IMR-90 (cell line): ENCODE measurements around the gene KDM2A. TPM values are rescaled to one million over a fixed set of nuclear protein-coding genes. Genes with fewer than 3 reads are reported as not detected.

ENCODE experiments used
- ATAC-seq: fragments of 200-7000 bp; cut with Tn5 transposase; 2 replicates; pipeline ENCODE4 v1.9.1; 2020; ENCODE audit warnings: low read depth, mild to moderate bottlenecking, moderate library complexity
- BruUV-seq: library from RNA; stranded (reverse); fragments of 400-500 nt; replicated peaks from 2 replicates; lab custom pipeline; 2021; lab: Mats Ljungman, UMichigan
- CTCF ChIA-PET: fragments of 300-600 bp; formaldehyde crosslinking; extraction: SDS; loops from one replicate; lab custom pipeline; 2021; ENCODE audit warnings: antibody characterized with exemption; lab: Yijun Ruan, JAX
- POLR2A ChIA-PET: fragments of 300-600 bp; sonication (Branson Sonifier 250); formaldehyde crosslinking; loops from one replicate; lab custom pipeline; 2022; ENCODE audit warnings: antibody characterized with exemption; ENCODE audit not compliant: unreplicated experiment; lab: Charles Lee
- DNase-seq: peaks from one replicate; pipeline ENCODE4 v3.0.0; 2013
- H2AFZ ChIP-seq: replicated peaks from 2 replicates; pipeline ENCODE3; 2013; ENCODE audit warnings: low read length, mild to moderate bottlenecking; ENCODE audit not compliant: poor library complexity
- H2AK5ac ChIP-seq: 2 replicates; pipeline ENCODE4 v1.6.1; 2013; ENCODE audit warnings: low read depth, low read length, inconsistent platforms
- H2AK9ac ChIP-seq: replicated peaks from 2 replicates; pipeline ENCODE3; 2013; ENCODE audit warnings: mild to moderate bottlenecking, low read depth, low read length, moderate library complexity; ENCODE audit not compliant: poor library complexity
- H2BK120ac ChIP-seq: 2 replicates; pipeline ENCODE4 v1.6.1; 2013; ENCODE audit warnings: low read depth, low read length, inconsistent platforms
- H2BK15ac ChIP-seq: 3 replicates; pipeline ENCODE4 v1.6.1; 2013; ENCODE audit warnings: low read depth, low read length, inconsistent platforms
- H2BK20ac ChIP-seq: 2 replicates; pipeline ENCODE4 v1.6.1; 2013; ENCODE audit warnings: low read depth, mild to moderate bottlenecking, inconsistent platforms, low read length, moderate library complexity
- H2BK5ac ChIP-seq: 2 replicates; pipeline ENCODE4 v1.6.1; 2013; ENCODE audit warnings: mild to moderate bottlenecking, low read depth, low read length, inconsistent platforms; ENCODE audit not compliant: poor library complexity, severe bottlenecking
- H3K14ac ChIP-seq: replicated peaks from 2 replicates; pipeline ENCODE4 v1.6.1; 2013; ENCODE audit warnings: low read depth, low read length, inconsistent platforms
- H3K18ac ChIP-seq: 2 replicates; pipeline ENCODE4 v1.6.1; 2013; ENCODE audit warnings: low read depth, low read length, control low read depth
- H3K23ac ChIP-seq: 2 replicates; pipeline ENCODE4 v1.6.1; 2013; ENCODE audit warnings: low read depth, low read length, inconsistent platforms
- H3K27ac ChIP-seq: 2 replicates; pipeline ENCODE4 v1.5.1; 2013; ENCODE audit warnings: mild to moderate bottlenecking, control low read depth, low read length; ENCODE audit not compliant: insufficient read depth
- H3K27me3 ChIP-seq: 2 replicates; pipeline ENCODE4 v1.6.1; 2013; ENCODE audit warnings: low read length; ENCODE audit not compliant: control insufficient read depth, insufficient read depth
- H3K36me3 ChIP-seq: 2 replicates; pipeline ENCODE4 v1.6.1; 2013; ENCODE audit warnings: low read length, mixed read lengths; ENCODE audit not compliant: control insufficient read depth, insufficient read depth
- H3K4ac ChIP-seq: 2 replicates; pipeline ENCODE4 v1.6.1; 2013; ENCODE audit warnings: low read depth, low read length, inconsistent platforms
- H3K4me1 ChIP-seq: 2 replicates; pipeline ENCODE4 v1.6.1; 2013; ENCODE audit warnings: low read length, mixed read lengths; ENCODE audit not compliant: control insufficient read depth, insufficient read depth
- H3K4me2 ChIP-seq: 2 replicates; pipeline ENCODE4 v1.6.1; 2013; ENCODE audit warnings: low read depth, mild to moderate bottlenecking, control low read depth, low read length, moderate library complexity
- H3K4me3 ChIP-seq: 2 replicates; pipeline ENCODE4 v1.5.1; 2013; ENCODE audit warnings: low read depth, mild to moderate bottlenecking, control low read depth, low read length, moderate library complexity; ENCODE audit not compliant: insufficient read depth
- H3K56ac ChIP-seq: 2 replicates; pipeline ENCODE4 v1.6.1; 2013; ENCODE audit warnings: low read length, inconsistent platforms; ENCODE audit not compliant: insufficient read depth; ENCODE audit errors: extremely low read depth
- H3K79me1 ChIP-seq, 2 experiments: 2 replicates each; pipeline ENCODE4 v1.6.1; 2013; ENCODE audit warnings: low read length in 2 of 2, inconsistent platforms in 1 of 2, low read depth in 1 of 2
- H3K9ac ChIP-seq: 2 replicates; pipeline ENCODE4 v1.6.1; 2013; ENCODE audit warnings: low read depth, low read length, control low read depth
- H3K9me1 ChIP-seq: 2 replicates; pipeline ENCODE4 v1.6.1; 2013; ENCODE audit warnings: low read length, inconsistent platforms; ENCODE audit not compliant: insufficient read depth
- H3K9me3 ChIP-seq: 2 replicates; pipeline ENCODE4 v1.6.1; 2013; ENCODE audit warnings: low read length; ENCODE audit not compliant: control insufficient read depth, insufficient read depth
- H4K20me1 ChIP-seq: 2 replicates; pipeline ENCODE4 v1.6.1; 2013; ENCODE audit warnings: low read length, inconsistent platforms; ENCODE audit not compliant: insufficient read depth
- H4K5ac ChIP-seq: 2 replicates; pipeline ENCODE4 v1.6.1; 2013; ENCODE audit warnings: mild to moderate bottlenecking, low read depth, low read length, control low read depth
- H4K8ac ChIP-seq, 2 experiments: 2 replicates each; pipeline ENCODE4 v1.6.1; 2013; ENCODE audit warnings: low read depth in 2 of 2, low read length in 2 of 2, control low read depth in 1 of 2, inconsistent platforms in 1 of 2
- H4K91ac ChIP-seq: 2 replicates; pipeline ENCODE4 v1.6.1; 2013; ENCODE audit warnings: low read depth, low read length, inconsistent platforms; ENCODE audit not compliant: insufficient read depth
- BHLHE40 ChIP-seq: fragments of 150-350 bp; IDR thresholded peaks from 2 replicates; pipeline ENCODE4 v1.6.1; 2016; ENCODE audit warnings: mild to moderate bottlenecking, low read depth, low read length
- CEBPB ChIP-seq: IDR thresholded peaks from 2 replicates; pipeline ENCODE4 v1.6.1; 2012; ENCODE audit warnings: low read depth, low read length, improper control_type of control experiment
- CHD1 ChIP-seq: IDR thresholded peaks from 2 replicates; pipeline ENCODE4 v1.6.1; 2012; ENCODE audit warnings: low read depth, low read length, improper control_type of control experiment
- ELK1 ChIP-seq: fragments of 150-350 bp; IDR thresholded peaks from 2 replicates; pipeline ENCODE4 v1.6.1; 2016; ENCODE audit warnings: low read depth, mild to moderate bottlenecking, low read length, moderate library complexity, borderline replicate concordance
- FOS ChIP-seq: fragments of 150-350 bp; IDR thresholded peaks from 2 replicates; pipeline ENCODE4 v1.6.1; 2016; ENCODE audit warnings: low read depth, low read length
- NFE2L2 ChIP-seq: fragments of 150-350 bp; IDR thresholded peaks from 2 replicates; pipeline ENCODE4 v1.6.1; 2016; ENCODE audit warnings: low read depth, mild to moderate bottlenecking, low read length
- POLR2A ChIP-seq: IDR thresholded peaks from 2 replicates; pipeline ENCODE4 v1.6.1; 2012; ENCODE audit warnings: mild to moderate bottlenecking, low read depth, low read length
- RAD21 ChIP-seq: IDR thresholded peaks from 2 replicates; pipeline ENCODE4 v1.6.1; 2012; ENCODE audit warnings: low read length, improper control_type of control experiment
- RCOR1 ChIP-seq: IDR thresholded peaks from 2 replicates; pipeline ENCODE4 v1.6.1; 2012; ENCODE audit warnings: mild to moderate bottlenecking, low read length, improper control_type of control experiment; ENCODE audit not compliant: insufficient replicate concordance
- SMC3 ChIP-seq: fragments of 150-350 bp; IDR thresholded peaks from 2 replicates; pipeline ENCODE4 v1.6.1; 2016; ENCODE audit warnings: low read depth, mild to moderate bottlenecking, antibody characterized with exemption, low read length, moderate library complexity
- USF2 ChIP-seq: fragments of 150-350 bp; IDR thresholded peaks from 2 replicates; pipeline ENCODE4 v1.6.1; 2017; ENCODE audit warnings: mild to moderate bottlenecking, antibody characterized with exemption, low read length, low read depth
- WGBS, 2 experiments: methylation state at CpG; one replicate each; pipeline versions ENCODE4 v1.1.5 to v1.1.7; 2013; ENCODE audit warnings: missing lambda C conversion rate in 2 of 2; ENCODE audit not compliant: insufficient read length in 1 of 2; ENCODE audit errors: extremely low coverage in 2 of 2; 5-methylcytosine and 5-hydroxymethylcytosine counted together
- dilution Hi-C: fragments of 300-500 bp; cut with HindIII; formaldehyde crosslinking; loops from one replicate; pipeline ENCODE4 v1.14.3; 2018; ENCODE audit warnings: low sequenced_read_pairs; ENCODE audit not compliant: unreplicated experiment
- in situ Hi-C: fragments of 300-500 bp; cut with MboI; formaldehyde crosslinking; loops from 3 replicates; pipeline ENCODE4 v1.14.3; 2019; ENCODE audit warnings: low sequenced_read_pairs, inconsistent platforms, mixed read lengths
- intact Hi-C: fragments of 100-400 bp; cut with micrococcal nuclease; formaldehyde crosslinking; loops from 2 replicates; pipeline ENCODE4 v1.10.0; 2022
- polyA plus RNA-seq, 3 experiments: library from polyadenylated mRNA; depleted of rRNA; stranded (reverse); fragments of >200 nt; gene quantifications; 2 replicates each; pipeline ENCODE4 v1.2.3, GENCODE V29; 2012; ENCODE audit warnings: low replicate concordance in 1 of 3
- total RNA-seq: library from RNA; depleted of rRNA; stranded (reverse); fragments of >200 nt; gene quantifications from 2 replicates; pipeline ENCODE4 v1.2.3, GENCODE V29; 2012

Gene KDM2A
- total and polyA plus RNA-seq, 2 of the 4 experiments (the other 2 are of a cell fraction), result 26.7 to 42.6 TPM

- Histone ChIP-seq H4K8ac (no peak overlapping the region), H2AK9ac (peak overlapping the region; percentile 98), H3K4me2 (peak overlapping the region; percentile 87; the same call in 1 of the 2 replicates), H3K18ac (no peak overlapping the region), H3K23ac (no peak overlapping the region; the same call in 1 of the 2 replicates), H3K14ac (no peak overlapping the region), H3K56ac (no peak overlapping the region), H2BK20ac (no peak overlapping the region), H3K27me3 (no peaks in the 10 kb centered on the region), H2BK5ac (no peak overlapping the region), H3K9ac (0 out of 2 replicates have a peak overlapping the region, but pooled peaks have one; percentile 2), H3K4me1 (peaks cover 33% of the 10 kb centered on the region), H3K79me1 (peaks cover 18 to 71% of the 10 kb centered on the region in 2 experiments; a peak in 3 of 4 replicates), H2AFZ (no peak overlapping the region), H3K36me3 (peaks cover 10% of the 10 kb centered on the region; the same call in 1 of the 2 replicates), H2BK120ac (no peak overlapping the region), H3K27ac (no peak overlapping the region), H3K9me1 (peaks cover 36% of the 10 kb centered on the region), H4K91ac (no peak overlapping the region), H2BK15ac (no peak overlapping the region), H3K4ac (no peak overlapping the region), H4K5ac (no peak overlapping the region), H3K9me3 (no peaks in the 10 kb centered on the region), H4K20me1 (peaks cover 44% of the 10 kb centered on the region), H2AK5ac (peak overlapping the region; percentile 33; the same call in 1 of the 2 replicates), H3K4me3 (no peak overlapping the region)
- dilution Hi-C loops, result no loop called here
- WGBS, 2 experiments, result 60% methylated on average over 7 of the region's 21 CpGs; no CpG with 5 or more reads in 1 of the 2 experiments
- in situ Hi-C loops, result no loop called here
- no TSS peak for BruUV-seq
- intact Hi-C loops, result no loop called here
- CTCF ChIA-PET, result interaction anchor here (3.1 kb wide), 1 partner anchor 49 kb away, joined by 10 read pairs; no protein-coding TSS in a partner anchor
- ATAC-seq, result no peak
- TF ChIP-seq ELK1, result no peak
- no peak for TF ChIP-seq SMC3
- TF ChIP-seq RAD21, result no peak
- no peak for TF ChIP-seq NFE2L2
- no peak for TF ChIP-seq CHD1
- TF ChIP-seq POLR2A, result no peak
- TF ChIP-seq BHLHE40, result no peak
- TF ChIP-seq RCOR1, result no peak
- no peak for TF ChIP-seq FOS
- no peak for TF ChIP-seq USF2
- TF ChIP-seq CEBPB, result no peak
- no peak for DNase-seq
- POLR2A ChIA-PET, result no interaction called here
Measured at GRCh38 chr11:67268081-67268961, 149.3 kb downstream of the KDM2A start.
